Breast epithelium (tissue), 4 donors: Measurements from ENCODE around the gene ERGIC1. TPM values are rescaled to one million over a fixed set of nuclear protein-coding genes. Genes with fewer than 3 reads are reported as not detected.

Source experiments
- DNase-seq, 2 donors: peaks; one replicate each; pipeline ENCODE4 v3.0.0-alpha.2; 2019; ENCODE audit warnings: low spot score in 2 of 2
- H3K27ac ChIP-seq, 2 donors: fragments of 200-600 bp; sonication (generic) in 1 of 2; one replicate each; pipeline ENCODE4 v1.5.1; 2016 to 2019; ENCODE audit warnings: mild to moderate bottlenecking in 1 of 2
- H3K27me3 ChIP-seq, 2 donors: fragments of 200-600 bp; sonication (generic) in 1 of 2; one replicate each; pipeline versions ENCODE4 v1.5.1 to v1.6.0; 2017 to 2019; ENCODE audit warnings: control low read depth in 1 of 2, mild to moderate bottlenecking in 1 of 2
- H3K36me3 ChIP-seq: fragments of 200-600 bp; one replicate; pipeline ENCODE4 v1.5.1; 2019
- H3K4me1 ChIP-seq, 2 donors: fragments of 200-600 bp; sonication (generic); one replicate each; pipeline ENCODE4 v1.5.1; 2016 to 2019; ENCODE audit warnings: control low read depth in 1 of 2
- H3K4me3 ChIP-seq, 3 donors: fragments of 200-600 bp; sonication (generic); 1 replicate in 2 of 3; 2 replicates in 1 of 3; pipeline ENCODE4 v1.5.1; 2016 to 2019; ENCODE audit warnings: mild to moderate bottlenecking in 3 of 3, moderate library complexity in 2 of 3
- H3K9me3 ChIP-seq, 2 donors: fragments of 200-600 bp; sonication (generic) in 1 of 2; one replicate each; pipeline ENCODE4 v1.5.1; 2016 to 2019; ENCODE audit warnings: control low read depth in 1 of 2
- CTCF ChIP-seq, 3 donors: fragments of 450-650 bp; IDR thresholded peaks; one replicate each; pipeline ENCODE4 v1.5.1; 2016 to 2017; ENCODE audit warnings: antibody characterized with exemption in 3 of 3, mild to moderate bottlenecking in 3 of 3, moderate library complexity in 3 of 3
- POLR2A ChIP-seq: fragments of 450-650 bp; IDR thresholded peaks from one replicate; pipeline ENCODE4 v1.6.1; 2016; ENCODE audit warnings: antibody characterized with exemption, mild to moderate bottlenecking, moderate library complexity
- POLR2AphosphoS5 ChIP-seq, 3 donors: sonication (generic); formaldehyde crosslinking; IDR thresholded peaks; one replicate each; pipeline ENCODE4 v1.6.1; 2017; ENCODE audit warnings: antibody characterized with exemption in 3 of 3
- intact Hi-C: fragments of 100-400 bp; cut with DNase I; formaldehyde crosslinking; loops from one replicate; pipeline ENCODE4 v1.15.1; 2023; ENCODE audit warnings: low total_unique reads
- total RNA-seq, 3 donors: library from RNA; depleted of rRNA; stranded (reverse); fragments of >200 nt; gene quantifications; one replicate each; pipeline ENCODE4 v1.1.0, GENCODE V29; 2016

ERGIC1 gene
- total RNA-seq, 3 donors from 2014 or later: 86.6 to 139 (median 95.2) TPM

DNA sequence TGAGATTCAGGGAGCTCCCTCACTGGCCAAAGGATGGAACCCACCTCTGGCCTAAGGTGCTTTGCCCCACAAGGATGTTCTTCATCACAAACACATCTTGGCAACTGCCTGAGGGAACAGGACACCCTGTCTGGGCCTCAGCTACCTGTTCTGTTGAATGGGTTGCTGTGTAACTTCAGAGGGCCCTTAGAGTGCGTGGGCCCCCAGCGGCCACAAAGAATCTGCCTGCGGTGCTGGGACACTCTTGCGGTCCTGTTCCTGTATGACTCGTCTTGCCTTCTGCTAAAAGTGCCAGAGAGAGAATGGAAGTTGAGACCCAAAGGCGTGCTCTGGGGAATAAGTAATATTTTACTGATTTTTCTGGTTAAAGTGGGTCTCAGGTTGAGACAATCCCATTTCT is 111.1 kb downstream of the ERGIC1 start:
- no peak for DNase-seq
- Histone ChIP-seq H3K4me1 (no peaks in the 10 kb centered on the region), H3K27ac (no peak overlapping the region), H3K4me3 (no peak overlapping the region), H3K27me3 (no peaks in the 10 kb centered on the region), H3K9me3 (no peaks in the 10 kb centered on the region), H3K36me3 (no peaks in the 10 kb centered on the region)
- intact Hi-C loops: loop anchor here (10.0 kb wide), 1 partner anchor 480 kb away; no protein-coding TSS in a partner anchor
- TF ChIP-seq CTCF (IDR thresholded peaks at IDR 0.05) (no peak), POLR2AphosphoS5 (IDR thresholded peaks at IDR 0.05) (no peak), POLR2A (no peak)

DNA sequence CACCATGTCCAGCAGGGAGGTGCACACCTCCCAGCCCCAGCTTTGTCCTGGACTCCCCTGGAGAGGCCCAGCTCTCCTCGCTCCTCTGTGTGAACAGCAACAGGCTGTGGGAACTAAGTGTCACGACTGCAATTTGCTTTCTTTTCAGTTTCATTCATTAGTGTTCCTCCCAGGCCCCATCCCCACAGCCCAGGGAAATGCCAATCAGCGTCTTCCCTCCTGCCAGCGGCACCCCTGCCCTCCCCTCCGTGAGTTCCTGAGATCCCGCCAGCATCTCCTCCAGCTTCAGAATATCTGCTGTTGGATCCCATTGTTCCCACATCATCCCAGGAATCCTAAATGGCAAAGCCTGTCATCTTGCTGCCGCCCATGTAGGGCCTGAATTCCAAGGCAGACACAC is 112.1 kb downstream of the ERGIC1 start:
- H3K27ac ChIP-seq: no peak overlapping the region
- no peaks in the 10 kb centered on the region for H3K27me3 ChIP-seq
- intact Hi-C loops: loop anchor here (10.0 kb wide), 1 partner anchor 481 kb away; no protein-coding TSS in a partner anchor

DNA sequence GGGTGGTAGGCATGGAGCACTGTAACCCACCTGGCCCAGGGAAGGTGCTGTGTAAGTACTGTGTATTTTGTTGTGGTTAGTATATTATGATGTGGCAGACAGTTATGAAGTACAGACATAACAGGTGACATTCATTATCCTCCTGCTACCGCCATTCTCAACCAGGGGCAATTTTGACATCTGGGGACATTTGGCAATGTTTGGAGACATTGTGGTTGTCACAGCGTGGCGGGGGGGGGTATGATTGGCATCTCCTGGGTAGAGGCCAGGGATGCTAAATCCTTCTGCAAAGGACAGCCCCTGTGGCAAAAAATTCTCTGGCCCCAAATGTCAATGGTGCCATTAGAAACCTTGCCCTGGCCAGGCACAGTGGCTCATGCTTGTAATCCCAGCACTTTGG is 115.4 kb downstream of the ERGIC1 start:
- no peaks in the 10 kb centered on the region for H3K27me3 ChIP-seq
- DNase-seq: no peak
- intact Hi-C loops: loop anchor here (10.0 kb wide), 1 partner anchor 485 kb away; no protein-coding TSS in a partner anchor
- H3K4me3 ChIP-seq: no peak overlapping the region
- H3K4me1 ChIP-seq: no peaks in the 10 kb centered on the region
- TF ChIP-seq POLR2A (no peak), CTCF (IDR thresholded peaks at IDR 0.05) (no peak), POLR2AphosphoS5 (IDR thresholded peaks at IDR 0.05) (no peak)
- no peak overlapping the region for H3K27ac ChIP-seq
- H3K36me3 ChIP-seq: no peaks in the 10 kb centered on the region
- no peaks in the 10 kb centered on the region for H3K9me3 ChIP-seq

More for the DNA sequence above, 112.1 kb downstream of the ERGIC1 start:
- TF ChIP-seq POLR2A (no peak), POLR2AphosphoS5 (IDR thresholded peaks at IDR 0.05) (no peak), CTCF (IDR thresholded peaks at IDR 0.05) (no peak)
- Histone ChIP-seq H3K9me3 (no peaks in the 10 kb centered on the region), H3K4me3 (no peak overlapping the region), H3K4me1 (no peaks in the 10 kb centered on the region), H3K36me3 (no peaks in the 10 kb centered on the region)
- DNase-seq: no peak

DNA sequence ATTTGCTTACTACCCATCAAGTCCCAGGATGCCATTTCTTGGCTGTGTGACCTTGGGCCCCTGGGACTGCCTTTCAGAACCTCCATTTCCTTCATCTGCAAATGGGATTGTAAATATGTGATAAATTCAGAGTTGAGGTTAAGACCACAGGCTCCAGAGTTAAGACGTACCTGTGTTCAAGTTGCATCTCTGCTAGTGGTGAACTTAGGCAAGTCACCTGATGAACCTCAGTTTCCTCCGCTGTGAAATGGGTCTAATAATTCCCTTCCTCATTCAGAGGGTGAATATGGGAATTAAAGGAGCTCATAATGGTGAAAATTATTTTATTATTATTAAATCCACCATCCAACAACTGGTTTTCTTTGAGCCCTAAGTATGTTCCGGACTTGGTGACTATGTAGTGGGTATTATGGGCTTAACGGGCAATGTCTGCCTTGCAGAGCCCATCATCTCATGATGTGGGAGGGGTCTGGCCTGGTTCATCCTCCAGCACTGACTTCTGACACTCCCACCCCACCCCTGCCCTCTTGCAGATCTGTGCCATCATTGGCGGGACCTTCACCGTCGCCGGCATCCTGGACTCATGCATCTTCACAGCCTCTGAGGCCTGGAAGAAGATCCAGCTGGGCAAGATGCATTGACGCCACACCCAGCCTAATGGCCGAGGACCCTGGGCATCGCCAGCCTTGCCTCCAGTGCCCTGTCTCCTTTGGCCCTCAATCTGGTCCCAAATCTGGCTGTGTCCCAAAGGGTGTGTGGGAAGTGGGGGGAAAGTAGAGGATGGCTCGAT is 116.3 kb downstream of the ERGIC1 start:
- Histone ChIP-seq H3K36me3 (no peaks in the 10 kb centered on the region), H3K27ac (no peak overlapping the region), H3K4me3 (no peak overlapping the region), H3K9me3 (no peaks in the 10 kb centered on the region), H3K4me1 (no peaks in the 10 kb centered on the region), H3K27me3 (no peaks in the 10 kb centered on the region)
- intact Hi-C loops: no loop called here
- DNase-seq: no peak
- no peak for TF ChIP-seq POLR2A
- no peak for TF ChIP-seq CTCF (IDR thresholded peaks at IDR 0.05)
- no peak for TF ChIP-seq POLR2AphosphoS5 (IDR thresholded peaks at IDR 0.05)

DNA sequence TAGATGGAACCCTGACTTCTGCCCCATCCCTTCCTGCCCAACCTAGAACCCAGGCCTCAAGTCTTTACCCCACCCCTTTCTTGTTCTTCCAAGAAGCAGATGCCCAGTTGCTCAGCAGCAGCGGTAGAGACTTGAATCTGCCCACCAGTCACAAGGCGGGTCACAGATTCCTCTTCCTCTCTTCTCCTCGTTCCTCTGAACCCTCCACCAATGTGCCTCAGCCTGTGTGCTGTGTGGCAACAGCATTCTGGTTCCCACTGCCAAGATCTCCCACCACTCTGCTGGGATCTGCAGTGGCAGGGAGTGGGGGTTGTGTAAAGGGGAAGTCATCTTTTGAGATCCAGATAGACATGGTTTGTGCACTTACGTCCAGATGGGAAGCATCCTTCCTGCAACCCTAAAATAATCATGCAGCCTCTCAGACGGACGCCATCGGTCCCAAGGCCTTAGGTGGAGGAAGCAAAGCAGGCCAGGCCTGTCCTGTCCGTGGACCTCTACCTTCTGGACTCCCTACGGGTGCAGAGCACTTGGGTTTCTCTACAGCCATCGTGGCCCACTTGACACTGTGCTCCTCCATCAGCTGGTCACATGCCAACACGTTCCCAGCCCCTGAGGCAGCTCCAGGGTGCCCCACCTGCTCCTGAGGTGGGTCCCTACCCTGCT is 117.5 kb downstream of the ERGIC1 start:
- Histone ChIP-seq H3K36me3 (no peaks in the 10 kb centered on the region), H3K27me3 (no peaks in the 10 kb centered on the region), H3K9me3 (no peaks in the 10 kb centered on the region), H3K4me1 (no peaks in the 10 kb centered on the region), H3K4me3 (no peak overlapping the region), H3K27ac (no peak overlapping the region)
- TF ChIP-seq POLR2A (no peak), CTCF (IDR thresholded peaks at IDR 0.05) (no peak), POLR2AphosphoS5 (IDR thresholded peaks at IDR 0.05) (no peak)
- intact Hi-C loops: no loop called here
- no peak for DNase-seq
